A549 treated with Mapracorat at 1 μM for 4 hours (cell line): ENCODE results near the gene OPRL1. TPM values are rescaled to one million over a fixed set of nuclear protein-coding genes. Genes with fewer than 3 reads are reported as not detected.

Source experiments
- total RNA-seq: library from RNA; stranded (reverse); fragments of 200-300 nt; extraction: Qiagen RNA extraction; gene quantifications from 5 replicates; pipeline ENCODE4 v1.2.3, GENCODE V29; 2022

Gene OPRL1
- total RNA-seq: 0.73 to 1.2 TPM (median 0.99 TPM) in 5 replicates

GRCh38 chr20:64080013-64080812, at the start of gene OPRL1:
Gene OPRL1 (plus strand): TSS chr20:64080082. CDS start chr20:64092721, 12,639 bp downstream.

GRCh38 chr20:64035933-64036345, 43.9 kb upstream of the OPRL1 start, which contains the start of gene C20orf204:
Gene C20orf204 (plus strand): TSS chr20:64036182. CDS start chr20:64036324, 142 bp downstream.

GRCh38 chr20:64049060-64049877, 30.6 kb upstream of the OPRL1 start, which contains the start of gene SOX18:
Gene SOX18 (minus strand): TSS chr20:64049639. CDS start chr20:64049516, 123 bp downstream.

GRCh38 chr20:64062596-64063388, 17.1 kb upstream of the OPRL1 start, which contains the start of gene TCEA2:
Gene TCEA2 (plus strand): TSS chr20:64063198. CDS start chr20:64063313, 115 bp downstream.

GRCh38 chr20:64079273-64080012, 439 bp upstream of the OPRL1 start, which contains the start of gene RGS19:
Gene RGS19 (minus strand): TSS chr20:64079518. CDS start chr20:64076886, 2,632 bp downstream.

DNA sequence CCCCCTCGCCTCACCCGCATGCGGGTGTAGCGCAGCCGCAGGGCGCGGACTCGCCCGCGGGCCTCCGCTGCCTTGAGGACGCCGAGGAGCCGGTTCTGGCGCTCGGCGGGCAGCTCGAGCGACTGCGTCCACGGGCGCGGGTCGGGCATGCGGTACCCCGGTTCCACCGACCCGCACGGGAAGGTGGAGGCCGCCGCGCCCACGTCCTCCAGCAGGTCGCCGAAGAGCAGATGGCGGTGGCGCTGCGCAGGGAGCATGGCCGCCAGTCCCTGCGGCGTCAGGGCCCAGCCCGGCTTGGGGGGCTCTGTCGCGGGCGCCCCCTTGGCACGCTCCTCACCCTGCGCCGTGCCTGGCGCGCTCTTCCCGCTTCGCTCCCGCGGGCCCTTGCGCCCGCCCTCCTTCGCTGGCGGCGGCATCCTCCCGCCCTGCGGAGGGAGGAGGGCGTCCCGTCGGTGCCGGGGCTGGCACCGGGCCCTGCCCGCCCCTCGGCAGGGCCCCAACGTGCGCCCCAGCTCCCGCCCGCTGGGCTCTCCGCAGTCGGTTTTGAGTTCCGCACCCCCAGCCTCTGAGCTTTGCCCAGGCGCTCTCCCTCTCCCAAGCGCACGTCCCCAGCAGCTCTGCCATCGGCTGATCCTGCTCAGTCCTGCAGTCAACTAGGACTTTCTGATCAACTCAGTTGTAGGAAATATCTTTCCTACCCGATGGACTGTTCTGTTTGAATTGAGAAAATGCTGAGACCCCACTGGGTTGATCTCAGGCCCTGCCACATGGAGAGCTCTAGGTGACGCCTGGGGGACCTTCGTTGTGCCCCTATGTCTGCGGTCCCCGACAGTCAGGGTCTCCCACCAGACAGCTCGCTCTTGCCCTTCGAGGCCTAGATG, 4.2 kb downstream of the OPRL1 start, which contains the start of gene LKAAEAR1:
Gene LKAAEAR1, minus strand, starts transcription at position 595 of the 881 bp plus-strand sequence. Its CDS starts 179 bp downstream, at position 416.

DNA sequence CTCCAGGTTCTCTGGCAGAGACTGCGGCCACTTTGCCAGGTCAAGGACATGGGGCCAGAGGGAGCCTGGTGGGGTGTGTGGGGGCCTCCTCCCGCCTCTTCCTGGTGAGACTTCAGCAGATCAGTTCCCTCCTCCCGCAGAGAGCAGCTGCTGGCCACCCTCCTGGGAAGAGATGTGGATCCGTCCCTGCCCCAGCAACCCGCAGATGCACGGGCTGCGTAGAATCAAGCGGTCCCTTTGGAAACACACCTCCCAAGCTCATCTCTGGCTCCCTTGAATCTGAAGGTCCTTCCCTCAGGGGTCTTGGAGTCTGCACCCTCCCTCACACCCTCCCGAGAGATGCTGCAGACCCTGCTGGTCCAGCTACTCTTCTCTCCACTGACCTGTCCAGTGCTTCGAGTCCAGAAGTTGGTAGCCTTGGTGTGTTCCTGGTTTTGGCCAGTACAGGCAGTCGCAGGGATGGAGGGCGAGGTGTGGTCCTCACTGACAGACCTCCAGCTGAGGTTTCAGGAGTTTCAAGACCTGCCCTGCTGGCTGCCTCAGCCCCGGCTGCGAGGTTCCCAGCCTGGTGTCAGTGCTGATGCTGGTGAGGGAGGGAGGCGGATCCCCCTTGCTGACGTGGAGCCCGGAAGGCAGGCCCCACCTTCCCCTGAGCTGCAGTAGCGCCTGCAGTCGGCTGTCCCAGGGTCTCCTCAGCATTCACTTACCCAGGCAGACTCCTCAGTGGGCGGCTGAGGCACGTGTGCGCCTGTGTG, 27.3 kb downstream of the OPRL1 start, which contains the start of gene NPBWR2:
Gene NPBWR2, minus strand, starts transcription at position 585 of the 755 bp plus-strand sequence. CDS start 734 bp downstream, outside the sequence.

Other genes starting within 250 kb of the OPRL1 start
- gene ZBTB46, start 248.8 kb upstream of the OPRL1 start, total RNA-seq: 0.75 to 1.1 TPM (median 0.92 TPM) in 5 replicates
- not detected in 5 replicates for gene ABHD16B, start 218.6 kb upstream of the OPRL1 start, total RNA-seq
- gene TPD52L2, start 214.8 kb upstream of the OPRL1 start, total RNA-seq: 126 to 137 TPM (median 132 TPM) in 5 replicates
- gene DNAJC5, start 185.0 kb upstream of the OPRL1 start, total RNA-seq: 22.6 to 29.0 TPM (median 28.3 TPM) in 5 replicates
- 25.1 to 39.5 TPM (median 33.0 TPM) in 5 replicates for gene UCKL1, start 123.7 kb upstream of the OPRL1 start, total RNA-seq
- 9.0 to 13.6 TPM (median 12.2 TPM) in 5 replicates for gene ZNF512B, start 110.2 kb upstream of the OPRL1 start, total RNA-seq
- gene SAMD10, start 100.4 kb upstream of the OPRL1 start, total RNA-seq: not detected in 5 replicates
- 49.2 to 55.6 TPM (median 53.8 TPM) in 5 replicates for gene PRPF6, start 99.0 kb upstream of the OPRL1 start, total RNA-seq
- 0.15 to 0.65 TPM (median 0.42 TPM) in 5 replicates for gene C20orf204, start 43.9 kb upstream of the OPRL1 start, total RNA-seq
- 1.1 to 2.7 TPM (median 2.3 TPM) in 5 replicates for gene SOX18, start 30.4 kb upstream of the OPRL1 start, total RNA-seq
- 30.7 to 50.1 TPM (median 46.7 TPM) in 5 replicates for gene TCEA2, start 16.9 kb upstream of the OPRL1 start, total RNA-seq
- 19.9 to 36.6 TPM (median 34.3 TPM) in 5 replicates for gene RGS19, start 564 bp upstream of the OPRL1 start, total RNA-seq
- gene LKAAEAR1, start 4.3 kb downstream of the OPRL1 start, total RNA-seq: 0.90 to 2.3 TPM (median 2.2 TPM) in 5 replicates
- not detected in 5 replicates for gene NPBWR2, start 27.5 kb downstream of the OPRL1 start, total RNA-seq
- 0.07 to 0.71 TPM (median 0.20 TPM) in 5 replicates for gene MYT1, start 84.4 kb downstream of the OPRL1 start, total RNA-seq
- 7.9 to 13.7 TPM (median 10.2 TPM) in 5 replicates for gene PCMTD2, start 175.7 kb downstream of the OPRL1 start, total RNA-seq